Kidney (tissue), 22 donors: Measurements from ENCODE around the gene ZNF44. TPM values are rescaled to one million over a fixed set of nuclear protein-coding genes. Genes with fewer than 3 reads are reported as not detected.
A peak's percentile ranks its signal among the peaks of the same experiment; 100 is the strongest.

Experiments
- DNase-seq, 5 donors: peaks; one replicate each; pipeline ENCODE4 v3.0.0-alpha.2; 2013 to 2020
- FAIRE-seq: peaks from 2 replicates; lab custom pipeline; 2012; peaks lifted over from hg19 to GRCh38; lab: Jason Lieb, UNC
- H3K27ac ChIP-seq, 2 donors: one replicate each; pipeline ENCODE4 v1.7.0; 2013; ENCODE audit warnings: low read depth in 2 of 2, low read length in 2 of 2, inconsistent platforms in 1 of 2
- H3K27me3 ChIP-seq: one replicate; pipeline ENCODE4 v1.7.1; 2013; ENCODE audit warnings: low read length, inconsistent platforms; ENCODE audit not compliant: control insufficient read depth, insufficient read depth
- H3K36me3 ChIP-seq, 3 donors: one replicate each; pipeline versions ENCODE4 v1.7.0 to v1.7.1; 2013; ENCODE audit warnings: low read length in 3 of 3, control low read depth in 1 of 3, inconsistent platforms in 1 of 3; ENCODE audit not compliant: insufficient read depth in 3 of 3, control insufficient read depth in 2 of 3
- H3K4me1 ChIP-seq, 3 donors: one replicate each; pipeline versions ENCODE4 v1.7.0 to v1.7.1; 2013; ENCODE audit warnings: low read length in 3 of 3, inconsistent platforms in 1 of 3, low read depth in 1 of 3; ENCODE audit not compliant: control insufficient read depth in 2 of 3, insufficient read depth in 2 of 3
- H3K4me3 ChIP-seq, 3 donors: one replicate each; pipeline versions ENCODE4 v1.7.0 to v1.8.1; 2013; ENCODE audit warnings: low read length in 3 of 3, control low read depth in 1 of 3, inconsistent platforms in 1 of 3
- H3K9ac ChIP-seq, 3 donors: one replicate each; pipeline versions ENCODE4 v1.7.0 to v1.7.1; 2013; ENCODE audit warnings: low read length in 3 of 3, control low read depth in 1 of 3, inconsistent platforms in 1 of 3
- H3K9me3 ChIP-seq, 3 donors: one replicate each; pipeline versions ENCODE4 v1.7.0 to v1.7.1; 2013; ENCODE audit warnings: low read length in 3 of 3, control low read depth in 1 of 3, inconsistent platforms in 1 of 3; ENCODE audit not compliant: control insufficient read depth in 2 of 3, insufficient read depth in 1 of 3
- intact Hi-C: fragments of 100-400 bp; cut with DNase I; formaldehyde crosslinking; loops from one replicate; pipeline ENCODE4 v1.11.1; 2022
- long read RNA-seq, 10 donors: library from polyadenylated mRNA in 1 of 10; unstranded in 1 of 10; transcript quantifications; one replicate each; pipeline ENCODE4 v2.0.0 and lab custom pipeline, GENCODE V29; 2021 to 2026
- polyA plus RNA-seq: library from polyadenylated mRNA; stranded (reverse); fragments of 350-450 nt; fragmentation: Illumina TruSeq; extraction: RNeasy Lipid Tissue Mini Kit (QIAGEN cat#74804); gene quantifications from one replicate; pipeline ENCODE4 v1.2.3, GENCODE V29; 2014; ENCODE audit warnings: low read depth, low replicate concordance; ENCODE audit not compliant: insufficient read depth
- total RNA-seq: library from RNA; stranded (reverse); fragmentation: NEBNext Ultra II Directional; extraction: Animal tissue kit (Norgen Biotek cat#: 25700); gene quantifications from one replicate; pipeline ENCODE4 v1.2.1, GENCODE V29; 2021
- TF ChIP-seq, protein P1 (sequence below): IDR thresholded peaks from 3 replicates; pipeline ENCODE4 v1.5.1; 2012; ENCODE audit warnings: mild to moderate bottlenecking, moderate library complexity, borderline replicate concordance; ENCODE audit not compliant: insufficient read depth; ENCODE audit errors: extremely low read depth
- donor health status: control.
- donor health status: control.
- donor health status: control.
- donor health status: control.
- donor health status: control.
- donor health status: DM: yes; HTN: yes; CAD: no.
- donor health status: Normal renal cell carcinoma (clear cell type).

Gene ZNF44
- 35.5 TPM for total RNA-seq
- 27.1 TPM for polyA plus RNA-seq
- long read RNA-seq, donor 1, partial matches to known transcripts = 0 of 10 reads
- long read RNA-seq, donor 1, other reads (novel, unspliced or antisense) = 7 of 10 reads
- long read RNA-seq, donor 2, partial matches to known transcripts = 0 of 8 reads
- long read RNA-seq, donor 2, other reads (novel, unspliced or antisense) = 0 of 8 reads
- long read RNA-seq, donor 3, partial matches to known transcripts = 8 of 20 reads
- long read RNA-seq, donor 3, other reads (novel, unspliced or antisense) = 11 of 20 reads
- long read RNA-seq, donor 4, partial matches to known transcripts = 7 of 17 reads
- long read RNA-seq, donor 4, other reads (novel, unspliced or antisense) = 6 of 17 reads
- long read RNA-seq, donor 5, partial matches to known transcripts = 0 of 1 reads
- long read RNA-seq, donor 5, other reads (novel, unspliced or antisense) = 0 of 1 reads
- long read RNA-seq, donor 6, partial matches to known transcripts = 6 of 25 reads
- long read RNA-seq, donor 6, other reads (novel, unspliced or antisense) = 17 of 25 reads
- long read RNA-seq, donor 7, transcript ZNF44-202 (4 exons, 2,119 nt) = major isoform, 5 of 34 reads
- long read RNA-seq, donor 7, partial matches to known transcripts = 5 of 34 reads
- long read RNA-seq, donor 7, other reads (novel, unspliced or antisense) = 21 of 34 reads
- long read RNA-seq, donor 8, partial matches to known transcripts = 0 of 4 reads
- long read RNA-seq, donor 8, other reads (novel, unspliced or antisense) = 0 of 4 reads
- long read RNA-seq, donor 9, partial matches to known transcripts = 0 of 6 reads
- long read RNA-seq, donor 9, other reads (novel, unspliced or antisense) = 5 of 6 reads
- long read RNA-seq, donor 10, partial matches to known transcripts = 0 of 6 reads
- long read RNA-seq, donor 10, other reads (novel, unspliced or antisense) = 5 of 6 reads

DNA sequence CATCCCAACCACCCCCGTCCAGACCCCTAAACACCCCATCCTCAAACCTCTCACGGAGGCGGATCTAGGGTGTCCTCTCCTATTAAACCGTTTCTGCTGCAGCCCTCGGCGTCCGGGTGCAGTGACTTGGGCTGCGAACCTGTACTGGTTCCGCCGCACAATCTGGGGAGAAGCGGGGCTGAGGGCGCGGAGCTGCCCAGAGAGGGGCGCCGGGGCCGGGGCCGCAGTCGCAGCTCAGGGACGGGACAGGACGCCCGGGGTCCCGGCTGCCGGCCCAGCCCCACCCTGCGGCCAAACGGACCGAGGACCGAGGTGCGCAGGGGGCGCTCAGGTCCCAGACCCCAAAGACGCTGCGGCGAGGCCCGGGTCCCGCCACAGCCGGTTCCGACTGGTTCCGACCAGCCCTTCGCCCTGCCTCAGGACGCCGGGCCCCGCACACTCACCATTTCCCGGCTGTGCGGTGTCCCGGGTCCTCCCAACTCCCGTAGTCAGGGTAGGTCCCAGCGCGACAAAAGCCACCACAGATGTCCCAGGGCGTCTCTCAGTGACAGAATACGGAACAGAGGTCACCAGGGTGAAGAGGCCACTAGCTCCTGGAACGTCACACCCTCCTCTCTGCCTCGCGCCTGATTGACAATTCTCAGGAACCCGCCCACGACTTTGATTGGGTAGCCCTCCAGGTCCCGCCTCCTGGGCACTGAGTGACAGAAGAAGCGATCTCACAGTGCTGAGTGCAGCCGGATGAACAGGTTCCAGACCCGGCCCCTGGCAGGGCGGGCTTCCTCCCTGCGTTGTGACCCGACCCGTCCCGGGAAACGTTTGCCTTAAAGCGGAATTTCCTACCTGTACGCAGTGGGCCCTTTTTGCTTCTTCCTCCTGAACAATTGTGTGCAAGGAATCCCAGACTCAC is at the start of gene ZNF44:
Gene ZNF44 (minus strand): TSS at position 635 of the 910 bp plus-strand sequence. CDS start 189 bp downstream, at position 446.
- peak; percentile 94 for FAIRE-seq
- intact Hi-C loops = no loop called here
- TF ChIP-seq, protein P1, sequence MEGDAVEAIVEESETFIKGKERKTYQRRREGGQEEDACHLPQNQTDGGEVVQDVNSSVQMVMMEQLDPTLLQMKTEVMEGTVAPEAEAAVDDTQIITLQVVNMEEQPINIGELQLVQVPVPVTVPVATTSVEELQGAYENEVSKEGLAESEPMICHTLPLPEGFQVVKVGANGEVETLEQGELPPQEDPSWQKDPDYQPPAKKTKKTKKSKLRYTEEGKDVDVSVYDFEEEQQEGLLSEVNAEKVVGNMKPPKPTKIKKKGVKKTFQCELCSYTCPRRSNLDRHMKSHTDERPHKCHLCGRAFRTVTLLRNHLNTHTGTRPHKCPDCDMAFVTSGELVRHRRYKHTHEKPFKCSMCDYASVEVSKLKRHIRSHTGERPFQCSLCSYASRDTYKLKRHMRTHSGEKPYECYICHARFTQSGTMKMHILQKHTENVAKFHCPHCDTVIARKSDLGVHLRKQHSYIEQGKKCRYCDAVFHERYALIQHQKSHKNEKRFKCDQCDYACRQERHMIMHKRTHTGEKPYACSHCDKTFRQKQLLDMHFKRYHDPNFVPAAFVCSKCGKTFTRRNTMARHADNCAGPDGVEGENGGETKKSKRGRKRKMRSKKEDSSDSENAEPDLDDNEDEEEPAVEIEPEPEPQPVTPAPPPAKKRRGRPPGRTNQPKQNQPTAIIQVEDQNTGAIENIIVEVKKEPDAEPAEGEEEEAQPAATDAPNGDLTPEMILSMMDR = no peak

DNA sequence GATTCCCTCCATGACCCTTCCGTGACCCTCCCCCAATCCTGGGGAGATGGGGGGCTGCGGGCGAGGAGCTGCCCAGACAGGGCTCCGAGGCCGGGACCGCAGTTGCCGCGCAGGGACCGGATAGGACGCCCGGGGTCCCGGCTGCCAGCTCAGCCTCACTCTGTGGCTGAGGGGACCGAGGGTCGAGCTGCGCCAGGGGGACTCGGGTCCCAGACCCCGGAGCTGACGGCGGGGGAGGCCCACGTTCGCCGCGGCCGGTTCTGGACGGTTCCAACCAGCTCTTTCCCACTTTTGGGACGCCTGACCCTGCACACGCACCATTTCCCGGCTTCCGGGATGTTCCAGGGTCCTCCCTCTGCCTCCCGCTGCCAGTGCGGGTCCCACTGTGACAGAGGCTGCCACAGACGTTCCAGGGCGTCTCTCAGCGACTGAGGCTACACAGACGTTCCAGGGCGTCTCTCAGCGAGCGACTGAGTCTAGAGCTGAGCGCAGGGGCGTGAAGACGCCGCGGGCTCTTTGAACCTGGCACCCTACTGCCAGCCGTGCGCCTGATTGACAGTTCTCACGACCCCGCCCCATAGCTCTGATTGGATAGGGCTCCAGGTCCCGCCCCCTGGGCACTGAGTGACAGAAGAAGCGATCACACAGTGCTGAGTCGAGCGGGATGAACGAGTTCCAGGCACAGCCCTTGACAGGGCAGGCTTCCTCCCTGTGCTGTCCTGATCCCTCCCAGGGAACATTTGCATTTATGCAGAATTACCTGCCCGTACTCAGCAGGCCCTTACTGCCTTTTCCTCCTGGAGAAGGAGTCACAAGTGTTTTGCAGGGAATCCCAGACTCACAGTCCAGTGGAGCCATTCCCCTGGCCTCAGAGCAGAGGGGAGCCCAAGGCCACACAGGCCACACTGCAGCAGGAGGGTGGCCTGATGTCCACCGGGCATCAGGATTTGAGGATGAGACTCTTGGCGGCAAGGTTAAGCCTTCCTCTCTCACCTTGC is 38.8 kb upstream of the ZNF44 start, which contains the start of gene ZNF563:
Gene ZNF563 (minus strand): TSS at position 472 of the 998 bp plus-strand sequence. CDS start 151 bp downstream, at position 321.
- DNase-seq (peak; percentile 97 to 99 (median 98)), FAIRE-seq (peak; percentile 95)
- intact Hi-C loops = no loop called here
- TF ChIP-seq, protein P1 = no peak
- H3K4me3 ChIP-seq = peak within 1 kb of the TSS; percentile 67 to 81 (median 80)
- H3K9me3 ChIP-seq = no peaks in the 10 kb centered on the region
- peak within 1 kb of the TSS; percentile 83 to 91 for H3K27ac ChIP-seq
- no peaks in the 10 kb centered on the region for H3K27me3 ChIP-seq
- H3K4me1 ChIP-seq = peaks cover 0 to 14% (median 5%) of the 10 kb centered on the region in 3 donors
- no peaks in the 10 kb centered on the region for H3K36me3 ChIP-seq
- H3K9ac ChIP-seq = peak within 1 kb of the TSS; percentile 68 to 95 (median 80)

More for the DNA sequence above, at the start of gene ZNF44:
- H3K9ac ChIP-seq = peak within 1 kb of the TSS; percentile 74 to 98 (median 91)
- DNase-seq = peak; percentile 98 to 99 (median 99)
- H3K9me3 ChIP-seq = no peaks in the 10 kb centered on the region
- H3K27me3 ChIP-seq = no peaks in the 10 kb centered on the region
- H3K4me3 ChIP-seq = peak within 1 kb of the TSS; percentile 85 to 98 (median 93)
- H3K4me1 ChIP-seq = peaks cover 0 to 12% (median 5%) of the 10 kb centered on the region in 3 donors
- peaks cover 0 to 6% (median 0%) of the 10 kb centered on the region in 3 donors for H3K36me3 ChIP-seq
- peak within 1 kb of the TSS; percentile 96 to 98 for H3K27ac ChIP-seq
